ENCODE data around the gene SCN8A.

DNA sequence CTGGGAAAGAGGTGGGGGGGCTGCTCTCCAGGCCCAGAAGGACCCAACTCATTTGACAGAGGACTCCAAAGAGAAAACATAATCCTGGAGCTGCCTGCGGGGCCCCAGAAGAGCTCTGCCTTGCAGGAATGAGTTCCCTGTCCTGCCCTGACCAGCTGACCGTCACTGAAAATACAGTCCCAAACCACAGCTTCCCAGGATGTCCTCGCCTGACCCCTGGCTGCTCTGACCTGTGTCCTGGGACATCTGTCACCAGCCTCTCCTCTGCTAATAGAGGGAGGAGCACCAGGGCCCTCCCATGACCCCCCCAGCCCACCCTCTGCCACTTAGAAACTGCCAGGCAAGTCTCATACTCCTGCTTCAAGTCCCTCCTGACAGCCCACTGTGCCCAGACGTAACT is 247.7 kb downstream of the SCN8A start:
- TF ChIP-seq, protein P1, sequence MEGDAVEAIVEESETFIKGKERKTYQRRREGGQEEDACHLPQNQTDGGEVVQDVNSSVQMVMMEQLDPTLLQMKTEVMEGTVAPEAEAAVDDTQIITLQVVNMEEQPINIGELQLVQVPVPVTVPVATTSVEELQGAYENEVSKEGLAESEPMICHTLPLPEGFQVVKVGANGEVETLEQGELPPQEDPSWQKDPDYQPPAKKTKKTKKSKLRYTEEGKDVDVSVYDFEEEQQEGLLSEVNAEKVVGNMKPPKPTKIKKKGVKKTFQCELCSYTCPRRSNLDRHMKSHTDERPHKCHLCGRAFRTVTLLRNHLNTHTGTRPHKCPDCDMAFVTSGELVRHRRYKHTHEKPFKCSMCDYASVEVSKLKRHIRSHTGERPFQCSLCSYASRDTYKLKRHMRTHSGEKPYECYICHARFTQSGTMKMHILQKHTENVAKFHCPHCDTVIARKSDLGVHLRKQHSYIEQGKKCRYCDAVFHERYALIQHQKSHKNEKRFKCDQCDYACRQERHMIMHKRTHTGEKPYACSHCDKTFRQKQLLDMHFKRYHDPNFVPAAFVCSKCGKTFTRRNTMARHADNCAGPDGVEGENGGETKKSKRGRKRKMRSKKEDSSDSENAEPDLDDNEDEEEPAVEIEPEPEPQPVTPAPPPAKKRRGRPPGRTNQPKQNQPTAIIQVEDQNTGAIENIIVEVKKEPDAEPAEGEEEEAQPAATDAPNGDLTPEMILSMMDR (IDR thresholded peaks at IDR 0.05) = no peak
- TF ChIP-seq POLR2A (IDR thresholded peaks at IDR 0.05) (no peak), EP300 (IDR thresholded peaks at IDR 0.05) (no peak)

All from ovary (tissue), 3 donors.